Measurements from ENCODE around the gene NMT1.

NMT1 gene

DNA sequence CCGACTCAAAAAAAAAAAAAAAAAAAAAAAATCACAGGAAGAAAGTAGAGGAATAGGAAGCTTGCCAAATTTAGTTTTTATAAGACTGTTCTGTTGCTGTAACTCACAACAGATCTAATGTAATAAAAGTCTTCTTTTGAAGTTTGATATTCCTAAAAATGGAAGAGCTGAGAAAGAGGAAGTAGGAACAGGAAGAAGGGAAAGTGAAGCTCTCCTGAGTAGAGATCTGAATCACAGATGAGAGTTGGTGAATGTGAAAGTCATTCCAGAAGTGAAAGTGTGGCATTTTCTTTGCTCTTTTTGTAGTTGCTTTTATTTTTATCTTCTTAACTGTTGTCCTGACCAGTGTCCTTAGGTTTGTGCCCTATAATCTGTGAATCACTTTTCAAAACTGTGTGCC, 2.1 kb downstream of the NMT1 start:
- DNase-seq, result no peak
- no peak overlapping the region for H3K4me3 ChIP-seq (ENCODE audit: low read depth, low read length)
- in situ Hi-C loops (cut with HindIII; ENCODE audit: low pct_ligation_motif_present, low sequenced_read_pairs), result no loop called here
- no peaks in the 10 kb centered on the region for H3K27me3 ChIP-seq (replicated peaks)
- H3K36me3 ChIP-seq (replicated peaks), result peaks cover 5% of the 10 kb centered on the region
- H3K27ac ChIP-seq, result no peak overlapping the region
- TF ChIP-seq, protein P1, sequence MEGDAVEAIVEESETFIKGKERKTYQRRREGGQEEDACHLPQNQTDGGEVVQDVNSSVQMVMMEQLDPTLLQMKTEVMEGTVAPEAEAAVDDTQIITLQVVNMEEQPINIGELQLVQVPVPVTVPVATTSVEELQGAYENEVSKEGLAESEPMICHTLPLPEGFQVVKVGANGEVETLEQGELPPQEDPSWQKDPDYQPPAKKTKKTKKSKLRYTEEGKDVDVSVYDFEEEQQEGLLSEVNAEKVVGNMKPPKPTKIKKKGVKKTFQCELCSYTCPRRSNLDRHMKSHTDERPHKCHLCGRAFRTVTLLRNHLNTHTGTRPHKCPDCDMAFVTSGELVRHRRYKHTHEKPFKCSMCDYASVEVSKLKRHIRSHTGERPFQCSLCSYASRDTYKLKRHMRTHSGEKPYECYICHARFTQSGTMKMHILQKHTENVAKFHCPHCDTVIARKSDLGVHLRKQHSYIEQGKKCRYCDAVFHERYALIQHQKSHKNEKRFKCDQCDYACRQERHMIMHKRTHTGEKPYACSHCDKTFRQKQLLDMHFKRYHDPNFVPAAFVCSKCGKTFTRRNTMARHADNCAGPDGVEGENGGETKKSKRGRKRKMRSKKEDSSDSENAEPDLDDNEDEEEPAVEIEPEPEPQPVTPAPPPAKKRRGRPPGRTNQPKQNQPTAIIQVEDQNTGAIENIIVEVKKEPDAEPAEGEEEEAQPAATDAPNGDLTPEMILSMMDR (IDR thresholded peaks at IDR 0.05; ENCODE audit: low read depth, low read length, missing control alignments), result no peak

DNA sequence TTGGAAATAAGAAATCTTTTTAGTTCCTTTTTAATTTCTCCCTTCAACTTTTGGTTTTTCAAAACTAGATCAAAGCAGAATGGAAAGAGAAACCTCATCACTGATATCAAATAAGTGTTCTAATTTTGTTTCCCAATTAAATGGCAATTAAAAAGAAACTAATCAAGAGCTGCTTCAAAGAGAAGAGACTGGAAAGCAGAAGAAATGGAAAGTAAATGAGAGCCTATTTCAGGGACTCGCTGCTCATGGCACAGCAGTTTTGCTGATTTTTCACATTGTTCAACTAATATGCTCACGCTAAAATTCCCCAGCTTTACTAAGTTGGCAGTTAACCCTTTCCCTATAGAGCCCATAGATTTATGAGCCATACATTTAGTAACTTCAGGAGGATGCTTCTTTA, 6.5 kb downstream of the NMT1 start:
- in situ Hi-C loops (cut with HindIII; ENCODE audit: low pct_ligation_motif_present, low sequenced_read_pairs), result no loop called here
- DNase-seq, result no peak
- TF ChIP-seq, protein P1 (IDR thresholded peaks at IDR 0.05; ENCODE audit: low read depth, low read length, missing control alignments), result no peak
- H3K4me3 ChIP-seq (ENCODE audit: low read depth, low read length), result no peak overlapping the region
- H3K27me3 ChIP-seq (replicated peaks), result no peaks in the 10 kb centered on the region
- no peak overlapping the region for H3K27ac ChIP-seq
- H3K36me3 ChIP-seq (replicated peaks), result peaks cover 10% of the 10 kb centered on the region

DNA sequence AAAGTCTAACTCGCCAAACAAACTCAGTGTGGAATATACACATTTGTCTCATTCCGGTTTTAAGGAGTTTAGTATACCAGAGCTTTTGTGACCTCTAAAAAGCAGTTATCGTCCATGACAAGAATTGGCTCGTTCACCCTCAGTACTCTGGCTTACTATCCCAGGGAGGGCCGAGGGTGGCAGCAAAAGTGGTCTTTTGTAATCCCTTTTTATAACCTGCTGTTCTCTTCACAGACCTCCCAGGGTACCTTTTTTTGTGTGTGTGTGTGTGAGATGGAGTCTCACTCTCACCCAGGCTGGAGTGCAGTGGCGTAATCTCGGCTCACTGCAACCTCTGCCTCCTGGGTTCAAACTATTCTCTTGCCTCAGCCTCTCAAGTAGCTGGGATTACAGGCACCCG, 8.9 kb downstream of the NMT1 start:
- TF ChIP-seq, protein P1 (IDR thresholded peaks at IDR 0.05; ENCODE audit: low read depth, low read length, missing control alignments), result no peak
- H3K36me3 ChIP-seq (replicated peaks), result peaks cover 22% of the 10 kb centered on the region
- H3K4me3 ChIP-seq (ENCODE audit: low read depth, low read length), result no peak overlapping the region
- H3K27ac ChIP-seq, result no peak overlapping the region
- no peaks in the 10 kb centered on the region for H3K27me3 ChIP-seq (replicated peaks)
- DNase-seq, result no peak
- in situ Hi-C loops (cut with HindIII; ENCODE audit: low pct_ligation_motif_present, low sequenced_read_pairs), result no loop called here

DNA sequence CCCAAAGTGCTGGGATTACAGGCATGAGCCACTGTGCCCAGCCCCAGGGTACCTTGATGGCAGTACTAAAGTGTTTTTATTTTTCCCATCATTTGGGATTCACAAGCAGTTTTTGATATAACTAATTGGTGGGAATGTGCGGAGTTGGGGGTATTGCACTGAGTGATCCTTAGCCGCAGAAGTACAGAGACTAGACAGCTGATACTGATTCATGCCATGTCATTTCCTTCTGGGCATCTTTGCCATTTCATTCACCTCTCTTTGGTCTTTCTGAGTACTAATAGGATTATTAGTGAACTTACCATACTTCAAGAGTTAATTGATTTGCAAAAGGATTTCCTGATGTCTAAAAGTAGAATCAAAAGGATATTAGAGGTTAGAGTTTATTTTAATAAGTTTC, 9.7 kb downstream of the NMT1 start:
- H3K27ac ChIP-seq, result no peak overlapping the region
- in situ Hi-C loops (cut with HindIII; ENCODE audit: low pct_ligation_motif_present, low sequenced_read_pairs), result no loop called here
- no peak for DNase-seq
- H3K27me3 ChIP-seq (replicated peaks), result no peaks in the 10 kb centered on the region
- TF ChIP-seq, protein P1 (IDR thresholded peaks at IDR 0.05; ENCODE audit: low read depth, low read length, missing control alignments), result no peak
- no peak overlapping the region for H3K4me3 ChIP-seq (ENCODE audit: low read depth, low read length)
- peaks cover 24% of the 10 kb centered on the region for H3K36me3 ChIP-seq (replicated peaks)

DNA sequence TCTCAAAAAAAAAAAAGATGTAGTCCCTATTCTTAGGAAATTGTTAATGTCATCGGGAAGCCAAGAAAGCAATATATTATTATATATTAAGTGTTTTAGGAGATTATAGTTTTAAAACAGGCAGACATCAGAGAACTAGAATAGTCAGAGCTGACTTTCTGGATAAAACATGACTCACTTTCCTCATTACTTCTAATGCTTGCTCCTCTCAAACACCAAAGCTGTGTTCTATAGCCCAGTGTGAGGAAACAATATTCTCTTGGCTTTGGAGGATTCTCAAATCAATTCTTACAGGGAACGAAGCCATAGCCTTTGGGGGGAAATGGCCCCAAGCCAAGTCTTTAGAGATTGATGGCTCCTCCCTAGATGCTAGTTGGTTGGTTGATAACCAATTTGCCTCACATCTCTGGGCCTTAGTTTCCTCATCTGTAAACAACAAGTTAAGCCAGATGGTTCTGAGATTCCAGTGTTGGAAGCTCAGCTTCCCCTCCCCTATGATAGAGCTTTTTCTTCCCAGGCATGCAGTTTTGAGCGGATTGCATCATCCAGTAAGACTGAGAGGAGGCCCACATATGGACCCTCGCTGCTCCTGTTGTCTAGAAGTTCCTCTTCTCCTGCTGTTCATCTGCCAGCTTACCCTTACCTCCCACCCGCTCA, 12.4 kb downstream of the NMT1 start:
- H3K36me3 ChIP-seq (replicated peaks), result peaks cover 18% of the 10 kb centered on the region
- peak overlapping the region; percentile 53 for H3K27ac ChIP-seq
- TF ChIP-seq, protein P1 (IDR thresholded peaks at IDR 0.05; ENCODE audit: low read depth, low read length, missing control alignments), result no peak
- in situ Hi-C loops (cut with HindIII; ENCODE audit: low pct_ligation_motif_present, low sequenced_read_pairs), result no loop called here
- H3K4me3 ChIP-seq (ENCODE audit: low read depth, low read length), result no peak overlapping the region
- DNase-seq, result no peak
- H3K27me3 ChIP-seq (replicated peaks), result no peaks in the 10 kb centered on the region

DNA sequence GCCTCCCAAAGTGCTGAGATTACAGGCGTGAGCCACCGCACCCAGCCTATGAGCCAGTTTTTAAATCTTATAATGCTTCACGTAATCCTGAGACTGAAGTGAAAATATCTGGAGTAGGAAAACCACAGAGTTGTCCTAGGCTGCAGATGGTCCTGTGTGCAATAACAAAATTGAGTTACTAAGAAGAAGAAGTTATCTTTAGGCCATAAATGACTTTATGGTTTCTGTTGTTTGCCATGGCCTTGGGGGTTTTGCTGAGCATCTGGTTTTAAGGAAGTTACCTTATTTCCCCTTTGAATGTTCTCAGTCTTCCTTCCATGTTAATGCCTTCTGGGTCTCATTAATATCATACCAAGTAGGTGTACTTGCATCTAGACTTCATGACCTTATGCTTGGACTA, 16.5 kb downstream of the NMT1 start:
- Histone ChIP-seq H3K27ac (no peak overlapping the region), H3K27me3 (replicated peaks) (no peaks in the 10 kb centered on the region), H3K36me3 (replicated peaks) (peaks cover 36% of the 10 kb centered on the region), H3K4me3 (ENCODE audit: low read depth, low read length) (no peak overlapping the region)
- in situ Hi-C loops (cut with HindIII; ENCODE audit: low pct_ligation_motif_present, low sequenced_read_pairs), result no loop called here
- TF ChIP-seq, protein P1 (IDR thresholded peaks at IDR 0.05; ENCODE audit: low read depth, low read length, missing control alignments), result no peak
- no peak for DNase-seq

Data from brain microvascular endothelial cell (primary cell).